Anterior cingulate cortex (tissue), 58 donors: ENCODE measurements around the gene ABCF3.
A peak's percentile ranks its signal among the peaks of the same experiment; 100 is the strongest.
"Not testable (repeated sequence)": the region's sequence is repeated elsewhere in the genome, so short reads cannot be mapped to it uniquely, and the experiment has no call there.

Experiments used
- DNase-seq, 58 donors: peaks; one replicate each; lab custom pipeline; 2025; lab: John Stamatoyannopoulos, UW

ABCF3 gene

GRCh38 chr3:184186184-184186901, at the start of gene ABCF3:
Gene ABCF3 (plus strand): TSS chr3:184186199. CDS start chr3:184186208, 9 bp downstream.
- peak in 7 of 58 donors; percentile 38 to 66 (median 59) for DNase-seq

DNA sequence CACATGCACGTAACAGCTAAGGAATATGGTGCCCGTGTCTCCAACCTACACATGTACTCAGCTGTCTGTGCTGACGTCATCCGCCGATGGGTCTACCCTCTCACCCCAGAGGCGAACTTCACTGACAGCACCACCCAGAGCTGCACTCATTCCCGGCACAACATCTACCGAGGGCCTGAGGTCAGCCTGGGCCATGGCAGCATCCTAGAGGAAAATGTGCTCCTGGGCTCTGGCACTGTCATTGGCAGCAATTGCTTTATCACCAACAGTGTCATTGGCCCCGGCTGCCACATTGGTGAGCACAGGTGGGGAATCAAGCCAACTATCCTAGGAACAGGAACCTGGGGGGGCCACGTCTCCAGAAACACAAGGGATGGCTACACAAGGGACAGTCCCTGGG, 45.6 kb upstream of the ABCF3 start:
- no peak for DNase-seq

DNA sequence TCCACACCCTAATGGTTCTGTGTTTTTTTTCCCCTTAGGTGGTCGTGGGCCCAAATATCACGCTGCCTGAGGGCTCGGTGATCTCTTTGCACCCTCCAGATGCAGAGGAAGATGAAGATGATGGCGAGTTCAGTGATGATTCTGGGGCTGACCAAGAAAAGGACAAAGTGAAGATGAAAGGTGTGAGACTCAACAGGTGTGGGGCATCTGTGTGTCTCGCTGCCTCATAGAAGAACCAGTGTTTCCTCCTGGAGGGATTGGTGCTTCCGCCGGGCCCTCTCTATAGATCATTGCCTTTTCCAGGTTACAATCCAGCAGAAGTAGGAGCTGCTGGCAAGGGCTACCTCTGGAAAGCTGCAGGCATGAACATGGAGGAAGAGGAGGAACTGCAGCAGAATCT, 43.8 kb upstream of the ABCF3 start:
- DNase-seq = no peak

GRCh38 chr3:184143327-184143726, 42.7 kb upstream of the ABCF3 start:
- DNase-seq = no peak

DNA sequence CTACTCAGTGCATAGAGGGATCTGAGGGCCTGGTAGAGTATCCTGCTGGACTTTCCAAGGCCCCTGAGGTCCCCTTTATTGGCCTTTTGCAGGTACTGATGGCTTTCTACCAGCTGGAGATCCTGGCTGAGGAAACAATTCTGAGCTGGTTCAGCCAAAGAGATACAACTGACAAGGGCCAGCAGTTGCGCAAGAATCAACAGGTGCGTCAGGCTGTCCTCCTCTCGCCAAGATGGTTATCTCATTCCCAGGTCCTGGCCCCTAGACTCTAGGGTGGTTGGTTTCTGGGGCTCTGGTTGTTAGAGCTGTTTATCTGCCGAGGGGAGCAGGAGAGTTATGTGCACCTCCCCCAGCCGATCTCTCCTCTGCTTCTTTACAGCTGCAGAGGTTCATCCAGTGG, 41.5 kb upstream of the ABCF3 start:
- no peak for DNase-seq

- peak in 16 of 58 donors; percentile 4 to 56 (median 18) for DNase-seq
These were observed 40.9 kb upstream of the ABCF3 start for GRCh38 chr3:184145111-184145524.

DNA sequence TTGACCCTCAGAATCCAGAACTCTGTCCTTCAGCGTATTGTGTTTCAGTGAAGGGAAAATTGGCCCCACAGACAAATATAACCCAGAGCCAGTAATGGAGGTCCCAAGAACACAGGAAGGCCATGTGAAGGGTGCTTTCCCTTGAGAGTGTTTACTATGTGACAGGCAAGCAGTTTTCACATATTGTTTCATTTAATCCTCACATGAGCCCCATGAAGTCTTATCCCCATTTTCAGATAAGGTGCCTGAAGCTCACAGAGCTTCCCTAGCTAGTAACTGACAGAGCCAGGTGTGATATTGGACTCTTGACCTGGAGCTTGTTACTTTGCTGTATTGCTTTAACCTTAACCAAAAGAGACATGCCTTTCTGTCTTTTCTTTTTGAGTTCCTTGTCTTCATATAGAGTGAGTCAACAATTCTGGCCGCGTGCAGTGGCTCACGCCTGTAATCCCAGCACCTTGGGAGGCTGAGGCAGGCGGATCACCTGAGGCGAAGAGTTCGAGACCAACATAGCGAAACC, 40.2 kb upstream of the ABCF3 start:
- DNase-seq = no peak

GRCh38 chr3:184148076-184148475, 37.9 kb upstream of the ABCF3 start:
- DNase-seq = no peak

DNA sequence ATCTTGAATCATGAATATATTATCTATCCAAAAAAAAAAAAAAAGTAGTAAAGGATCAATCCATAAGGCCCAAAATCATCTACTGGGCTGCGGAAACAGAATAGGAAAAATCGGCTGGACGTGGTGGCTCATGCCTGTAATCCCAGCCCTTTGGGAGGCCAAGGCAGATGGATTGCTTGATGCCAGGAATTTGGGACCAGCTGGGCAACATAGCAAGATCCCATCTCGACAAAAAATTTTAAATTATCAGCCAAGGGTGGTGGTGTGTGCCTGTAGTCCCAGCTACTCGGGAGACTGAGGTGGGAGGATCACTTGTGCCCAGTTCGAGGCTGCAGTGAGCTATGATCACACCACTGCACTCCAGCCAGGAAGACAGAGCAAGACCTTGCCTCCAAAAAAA, 36.9 kb upstream of the ABCF3 start:
- no peak for DNase-seq

DNA sequence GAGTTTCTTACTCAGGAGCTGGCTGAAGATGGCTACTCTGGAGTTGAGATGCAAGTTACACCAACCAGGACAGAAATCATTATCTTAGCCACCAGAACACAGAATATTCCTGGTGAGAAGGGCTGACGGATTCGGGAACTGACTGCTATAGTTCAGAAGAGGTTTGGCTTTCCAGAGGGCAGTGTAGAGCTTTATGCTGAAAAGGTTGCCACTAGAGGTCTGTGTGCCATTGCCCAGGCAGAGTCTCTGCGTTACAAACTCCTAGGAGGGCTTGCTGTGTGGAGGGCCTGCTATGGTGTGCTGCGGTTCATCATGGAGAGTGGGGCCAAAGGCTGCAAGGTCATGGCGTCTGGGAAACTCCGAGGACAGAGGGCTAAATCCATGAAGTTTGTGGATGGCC, 36.2 kb upstream of the ABCF3 start:
- DNase-seq = not testable (repeated sequence)

- DNase-seq = peak in 49 of 58 donors; percentile 3 to 78 (median 54)
These were observed 30.9 kb upstream of the ABCF3 start, which contains the start of gene DVL3 for GRCh38 chr3:184154885-184155643. Gene DVL3 (plus strand): TSS chr3:184155377. CDS start chr3:184155636, 259 bp downstream.

DNA sequence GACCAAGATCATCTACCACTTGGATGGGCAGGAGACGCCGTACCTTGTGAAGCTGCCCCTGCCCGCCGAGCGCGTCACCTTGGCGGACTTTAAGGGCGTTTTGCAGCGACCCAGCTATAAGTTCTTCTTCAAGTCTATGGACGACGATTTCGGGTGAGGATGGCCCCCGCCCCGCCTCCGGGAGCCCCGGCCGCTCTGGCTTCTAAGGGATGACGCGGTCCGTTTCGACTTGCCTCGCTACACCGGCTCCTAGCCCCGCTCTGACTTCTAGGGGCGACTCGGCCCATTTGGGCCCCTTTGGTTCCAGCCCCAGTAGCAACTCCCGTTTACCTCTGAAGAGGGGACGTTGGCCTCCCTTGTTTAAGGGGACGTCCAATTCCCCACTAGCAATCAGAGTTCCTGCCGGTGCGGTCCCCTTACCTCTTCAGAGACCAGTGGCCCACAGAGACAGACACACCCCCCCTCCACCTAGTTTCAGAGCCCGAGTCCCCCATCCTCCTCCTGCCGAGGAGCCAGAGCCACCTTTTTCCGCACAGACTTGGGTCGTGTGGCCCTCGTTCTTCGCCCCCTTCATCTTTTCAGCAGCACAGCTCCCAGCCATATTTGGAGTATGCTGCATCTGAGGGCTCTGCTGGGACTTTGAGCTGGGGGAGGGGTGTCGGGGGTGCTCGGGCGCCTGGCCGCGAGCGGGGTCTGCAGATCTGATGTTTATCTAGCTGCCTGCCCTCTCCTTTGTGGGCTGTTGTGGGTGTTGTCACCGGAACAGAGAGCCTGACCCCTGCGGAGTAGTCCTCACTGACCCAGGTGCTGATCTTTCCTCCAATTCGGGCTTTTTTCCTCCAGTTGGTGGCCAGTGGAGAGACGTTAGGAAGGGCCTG, 30.1 kb upstream of the ABCF3 start:
- peak in 25 of 58 donors; percentile 17 to 69 (median 52) for DNase-seq

DNA sequence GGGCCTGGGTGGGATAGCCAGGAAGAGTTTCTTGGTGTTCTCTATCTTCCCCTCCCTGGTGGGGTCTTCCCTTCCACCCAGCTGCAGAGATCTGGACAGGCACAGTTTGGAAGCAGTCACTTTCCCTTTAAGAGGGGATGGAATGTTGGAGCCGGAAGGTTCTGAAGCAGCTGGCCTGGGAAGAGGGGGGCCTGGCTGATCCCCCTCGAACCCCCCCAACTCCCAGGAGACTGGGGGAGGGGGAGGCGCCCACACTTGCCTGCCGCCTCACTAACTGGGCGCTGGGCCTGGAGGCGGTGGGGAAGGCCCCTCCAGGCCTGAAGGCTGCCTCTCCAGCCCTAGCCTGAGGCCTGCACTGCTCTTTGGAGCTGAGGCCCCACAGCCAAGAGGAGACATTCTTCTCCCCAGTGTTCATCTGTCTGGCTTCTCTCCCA, 29.5 kb upstream of the ABCF3 start:
- DNase-seq = peak in 52 of 58 donors; percentile 6 to 71 (median 41)

- no peak for DNase-seq
These were observed 28.8 kb upstream of the ABCF3 start for GRCh38 chr3:184157206-184157605.

GRCh38 chr3:184158404-184158803, 27.6 kb upstream of the ABCF3 start:
- DNase-seq = no peak

DNA sequence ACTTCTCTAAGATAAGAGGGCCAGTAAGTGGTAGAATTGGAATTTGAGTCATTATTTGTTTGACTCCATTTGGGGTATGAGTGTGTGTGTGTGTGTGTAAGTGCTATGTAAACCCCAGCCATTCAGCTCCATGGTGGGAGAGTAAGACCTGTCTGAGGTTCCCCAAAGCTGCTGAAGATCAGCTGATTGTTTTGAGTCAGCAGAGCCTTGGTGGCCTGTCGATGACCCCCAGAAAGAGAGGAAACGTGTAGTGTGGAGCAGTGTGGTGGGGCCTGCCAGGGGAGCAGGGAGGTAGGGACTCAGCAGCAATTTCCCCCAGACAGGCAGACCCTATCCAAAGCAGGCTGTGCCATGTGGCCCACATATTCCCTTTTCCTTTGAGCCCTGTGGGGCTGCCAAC, 25.5 kb upstream of the ABCF3 start:
- DNase-seq = no peak

DNA sequence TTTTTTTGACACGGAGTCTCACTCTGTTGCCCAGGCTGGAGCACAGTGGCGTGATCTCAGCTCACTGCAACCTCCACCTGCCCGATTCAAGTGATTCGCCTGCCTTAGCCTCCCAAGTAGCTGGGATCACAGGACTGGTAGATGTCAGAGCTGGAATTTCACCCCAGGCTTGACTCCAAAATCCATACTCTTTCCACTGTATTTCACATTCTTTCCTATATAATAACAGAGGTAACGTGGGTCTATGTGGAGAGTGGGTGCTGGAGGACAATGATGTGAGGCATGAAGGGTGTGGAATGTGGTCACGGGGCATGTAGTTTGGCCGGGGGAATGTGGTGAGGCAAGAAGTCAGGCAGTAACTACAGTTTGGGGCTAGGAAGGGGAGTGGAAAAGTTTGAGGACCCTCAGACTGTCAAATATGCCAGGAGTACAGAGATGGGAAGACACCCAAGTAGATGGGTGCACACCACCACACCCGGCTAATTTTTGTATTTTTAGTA, 23.4 kb upstream of the ABCF3 start:
- not testable (repeated sequence) for DNase-seq

GRCh38 chr3:184164648-184165330, 21.2 kb upstream of the ABCF3 start:
- no peak for DNase-seq

GRCh38 chr3:184165543-184165942, 20.5 kb upstream of the ABCF3 start:
- no peak for DNase-seq

GRCh38 chr3:184166671-184167070, 19.3 kb upstream of the ABCF3 start:
- DNase-seq = no peak
